DOHH2 (cell line): ENCODE data around the gene PROM2.

Experiments
- H3F3A ChIP-seq: fragments of 200-600 bp; sonication (generic), shearing (Covaris generic); 2 replicates; pipeline ENCODE4 v1.6.0; 2016; ENCODE audit warnings: antibody characterized with exemption, mild to moderate bottlenecking; ENCODE audit not compliant: control insufficient read depth, insufficient read depth
- H3K27ac ChIP-seq: fragments of 200-600 bp; sonication (generic); 2 replicates; pipeline ENCODE4 v1.5.1; 2014; ENCODE audit warnings: low read depth, mild to moderate bottlenecking, low read length, moderate library complexity
- H3K27me3 ChIP-seq: fragments of 200-600 bp; sonication (generic); 2 replicates; pipeline ENCODE4 v1.6.1; 2014; ENCODE audit warnings: mild to moderate bottlenecking, low read length, mixed read lengths; ENCODE audit not compliant: control insufficient read depth
- H3K36me3 ChIP-seq: fragments of 200-600 bp; sonication (generic); 2 replicates; pipeline ENCODE4 v1.6.1; 2014; ENCODE audit warnings: mild to moderate bottlenecking, low read length, moderate library complexity, mixed read lengths; ENCODE audit not compliant: control insufficient read depth
- H3K4me1 ChIP-seq: fragments of 200-600 bp; sonication (generic); 2 replicates; pipeline ENCODE4 v1.6.1; 2014; ENCODE audit warnings: mild to moderate bottlenecking, low read length, mixed read lengths; ENCODE audit not compliant: control insufficient read depth
- H3K4me2 ChIP-seq: fragments of 200-600 bp; sonication (generic); 2 replicates; pipeline ENCODE4 v1.6.0; 2014; ENCODE audit warnings: mild to moderate bottlenecking, low read length, moderate library complexity
- H3K4me3 ChIP-seq: fragments of 200-600 bp; sonication (generic); 2 replicates; pipeline ENCODE4 v1.5.1; 2014; ENCODE audit warnings: mild to moderate bottlenecking, low read length, mixed read lengths
- H3K79me2 ChIP-seq: fragments of 200-600 bp; sonication (generic); 2 replicates; pipeline ENCODE4 v1.6.1; 2014; ENCODE audit warnings: mild to moderate bottlenecking, low read length, mixed read lengths; ENCODE audit not compliant: control insufficient read depth
- H3K9me2 ChIP-seq: fragments of 200-600 bp; sonication (generic); replicated peaks from 2 replicates; pipeline ENCODE4 v1.6.1; 2014; ENCODE audit warnings: mild to moderate bottlenecking, low read length, mixed read lengths; ENCODE audit not compliant: control insufficient read depth
- H3K9me3 ChIP-seq: fragments of 200-600 bp; sonication (generic); 2 replicates; pipeline ENCODE4 v1.6.1; 2014; ENCODE audit warnings: antibody characterized with exemption, low read length, mixed read lengths; ENCODE audit not compliant: control insufficient read depth, insufficient read depth
- H4K20me1 ChIP-seq: fragments of 200-600 bp; sonication (generic); 2 replicates; pipeline ENCODE4 v1.6.0; 2014; ENCODE audit warnings: low read depth, mild to moderate bottlenecking, antibody characterized with exemption, low read length, moderate library complexity; ENCODE audit not compliant: control insufficient read depth, insufficient read depth
- CTCF ChIP-seq: fragments of 200-600 bp; sonication (generic); IDR thresholded peaks from one replicate; pipeline ENCODE4 v1.5.1; 2014; ENCODE audit warnings: antibody characterized with exemption, mild to moderate bottlenecking, low read depth, low read length; ENCODE audit not compliant: poor library complexity, severe bottlenecking
- EZH2phosphoT487 ChIP-seq: fragments of 200-600 bp; sonication (generic); IDR thresholded peaks from 2 replicates; pipeline ENCODE4 v1.6.1; 2017; ENCODE audit warnings: borderline replicate concordance, mild to moderate bottlenecking, antibody characterized with exemption, low read length, moderate library complexity, mixed read lengths

The PROM2 gene

DNA sequence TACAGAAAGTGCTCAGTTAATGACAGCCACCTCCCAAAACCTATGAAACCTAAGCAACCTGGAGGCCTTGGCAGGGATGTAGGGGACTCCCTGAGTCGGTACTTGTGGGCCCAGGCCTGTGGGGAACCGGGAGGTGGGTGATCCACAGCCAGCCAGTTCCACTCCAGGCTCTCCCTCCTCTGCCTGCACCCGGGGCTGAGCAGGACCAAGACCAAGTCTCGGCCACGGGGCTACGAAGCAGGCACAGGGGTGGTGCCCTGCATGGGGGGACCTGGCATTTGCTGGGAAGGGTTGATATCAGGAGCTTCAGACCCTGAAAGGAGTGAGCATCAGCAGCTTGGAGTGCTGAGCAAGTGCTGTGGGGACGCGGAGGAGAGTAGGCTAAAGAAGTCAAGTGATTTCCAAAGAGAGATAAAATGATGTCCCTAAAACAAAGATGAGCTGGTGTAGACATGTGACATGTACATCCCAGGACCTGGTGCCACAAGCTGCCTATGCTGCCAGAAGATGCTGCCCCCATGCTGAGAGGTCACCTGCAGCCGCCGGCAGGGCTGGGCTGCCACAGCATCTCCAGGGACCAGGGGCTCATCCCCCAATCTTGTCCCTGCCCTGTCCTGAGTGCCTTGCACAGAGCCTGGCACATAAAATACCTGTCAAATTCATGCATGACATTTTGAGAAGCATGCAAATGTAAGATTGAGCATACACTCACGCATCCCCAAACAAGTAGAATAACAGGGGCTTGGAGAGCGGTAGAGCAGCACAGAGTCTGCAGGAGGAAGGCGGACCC lies 44.4 kb downstream of the PROM2 start:
- H3K36me3 ChIP-seq = no peaks in the 10 kb centered on the region
- no peaks in the 10 kb centered on the region for H4K20me1 ChIP-seq
- H3K9me3 ChIP-seq = no peaks in the 10 kb centered on the region
- H3F3A ChIP-seq = no peaks in the 10 kb centered on the region
- no peak overlapping the region for H3K4me3 ChIP-seq
- no peaks in the 10 kb centered on the region for H3K79me2 ChIP-seq
- TF ChIP-seq CTCF (no peak), EZH2phosphoT487 (no peak)
- H3K9me2 ChIP-seq = no peaks in the 10 kb centered on the region
- no peaks in the 10 kb centered on the region for H3K27me3 ChIP-seq
- no peak overlapping the region for H3K27ac ChIP-seq
- no peak overlapping the region for H3K4me2 ChIP-seq
- no peaks in the 10 kb centered on the region for H3K4me1 ChIP-seq

DNA sequence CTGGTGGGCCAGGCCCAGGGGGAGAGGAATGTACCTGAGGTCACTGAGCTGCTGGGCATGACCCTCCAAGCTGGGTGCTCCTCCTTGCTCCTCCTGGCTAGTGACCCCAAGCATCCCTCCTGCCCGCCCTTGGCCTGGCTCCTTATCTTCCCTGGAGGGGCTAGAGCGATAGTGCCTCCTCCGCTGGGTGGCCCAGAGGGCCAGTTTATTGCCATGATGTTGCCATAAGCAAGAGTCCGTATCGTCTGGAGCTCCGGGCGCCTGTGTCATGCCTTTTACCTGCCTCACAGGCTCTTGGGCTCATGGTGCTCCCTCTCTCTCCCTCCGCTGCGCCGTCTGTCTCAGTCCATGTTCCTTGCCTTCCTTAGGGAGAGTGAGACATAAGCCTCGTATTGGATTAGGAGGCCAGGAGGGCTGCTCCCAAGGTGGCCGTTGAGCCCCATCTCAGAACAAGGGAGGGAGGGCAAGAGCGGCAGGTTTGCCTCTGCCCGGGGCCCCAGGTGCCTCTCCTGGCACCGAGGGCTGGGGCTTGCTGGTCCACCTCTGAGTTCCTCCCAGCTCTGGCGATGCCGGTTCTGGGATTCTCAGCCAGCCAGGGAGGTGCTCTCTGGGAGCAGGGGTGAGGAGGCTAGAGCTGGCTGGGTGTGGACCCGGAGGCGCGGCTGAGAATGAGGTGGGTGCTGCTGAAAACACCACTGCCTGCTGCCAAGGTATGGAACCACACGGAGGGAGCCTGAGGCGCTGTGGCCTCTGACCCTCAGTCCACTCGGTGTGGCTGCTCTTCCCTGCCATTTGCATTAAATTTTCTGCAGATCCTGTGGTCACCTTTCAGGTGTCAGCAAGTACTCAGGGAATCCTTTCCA lies 45.5 kb downstream of the PROM2 start:
- TF ChIP-seq CTCF = no peak
- TF ChIP-seq EZH2phosphoT487 = no peak
- Histone ChIP-seq H3K4me1 (no peaks in the 10 kb centered on the region), H3F3A (no peaks in the 10 kb centered on the region), H3K79me2 (no peaks in the 10 kb centered on the region), H3K36me3 (no peaks in the 10 kb centered on the region), H3K9me3 (no peaks in the 10 kb centered on the region), H3K4me3 (no peak overlapping the region), H3K27me3 (no peaks in the 10 kb centered on the region), H3K4me2 (no peak overlapping the region), H3K27ac (no peak overlapping the region), H4K20me1 (no peaks in the 10 kb centered on the region), H3K9me2 (no peaks in the 10 kb centered on the region)

DNA sequence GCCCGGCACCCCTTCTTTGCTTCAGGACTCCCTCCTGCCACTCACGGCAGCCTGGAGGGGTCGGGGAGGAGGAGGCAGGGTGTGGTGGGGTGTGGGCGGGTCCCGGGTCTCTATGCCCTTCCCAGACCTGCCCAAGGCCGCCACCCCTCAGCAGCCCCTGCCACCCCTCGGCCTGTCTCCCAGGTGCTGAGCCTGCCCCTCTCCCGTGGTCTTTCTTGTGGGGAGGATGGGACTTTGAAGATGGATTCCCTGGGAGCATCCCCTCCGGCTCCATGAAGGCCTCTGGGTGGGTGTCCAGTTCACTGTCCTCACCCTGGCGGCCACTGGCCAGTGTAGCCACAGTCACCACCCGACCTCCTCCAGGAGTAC lies 46.1 kb downstream of the PROM2 start:
- no peaks in the 10 kb centered on the region for H3K9me3 ChIP-seq
- no peaks in the 10 kb centered on the region for H4K20me1 ChIP-seq
- no peaks in the 10 kb centered on the region for H3K27me3 ChIP-seq
- TF ChIP-seq EZH2phosphoT487 = no peak
- no peak for TF ChIP-seq CTCF
- H3K4me3 ChIP-seq = no peak overlapping the region
- H3K4me1 ChIP-seq = no peaks in the 10 kb centered on the region
- H3K9me2 ChIP-seq = no peaks in the 10 kb centered on the region
- H3K4me2 ChIP-seq = no peak overlapping the region
- H3F3A ChIP-seq = no peaks in the 10 kb centered on the region
- no peak overlapping the region for H3K27ac ChIP-seq
- no peaks in the 10 kb centered on the region for H3K79me2 ChIP-seq
- no peaks in the 10 kb centered on the region for H3K36me3 ChIP-seq
